Measurements from ENCODE around the gene PLAGL2. TPM values are rescaled to one million over a fixed set of nuclear protein-coding genes. Genes with fewer than 3 reads are reported as not detected.

Gene PLAGL2
- total and polyA plus RNA-seq, 2 of the 8 experiments (the other 6 are each of a cell fraction or from before 2014, with no cell fraction given) = 20.6 to 25.4 TPM

DNA sequence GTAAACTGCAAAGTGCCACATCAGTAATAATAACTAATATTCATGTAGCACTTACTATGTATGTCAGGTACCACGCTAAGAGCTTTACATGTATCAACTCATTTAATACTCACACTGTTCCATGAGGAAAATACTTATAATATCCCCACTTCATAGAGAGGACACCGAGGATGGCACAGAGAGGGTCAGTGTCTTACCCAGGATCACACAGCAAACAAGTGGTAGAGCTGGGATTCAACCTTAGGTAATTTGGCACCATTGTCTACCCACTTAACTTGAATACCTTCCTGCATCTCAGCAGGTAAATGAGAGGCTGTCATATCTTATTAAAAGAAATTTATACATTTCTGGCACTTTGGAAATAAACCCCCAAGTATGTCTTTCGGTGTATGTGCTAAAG is 8.2 kb upstream of the PLAGL2 start (continued):
- TF ChIP-seq RAD21 (IDR thresholded peaks at IDR 0.05 in 1 of 2, conservative IDR thresholded peaks at IDR 0.05 in 1 of 2; ENCODE audit: low read depth in 2 of 2, low read length in 2 of 2) = no peak
- TF ChIP-seq SUZ12 (IDR thresholded peaks at IDR 0.05; ENCODE audit: low read length) = no peak
- TF ChIP-seq RXRA (IDR thresholded peaks at IDR 0.05; ENCODE audit: insufficient read depth, low read depth, low read length) = no peak
- no peak for TF ChIP-seq SP1 (IDR thresholded peaks at IDR 0.05; ENCODE audit: low read depth, low read length)
- no peak for TF ChIP-seq POLR2A (IDR thresholded peaks at IDR 0.05; ENCODE audit: control extremely low read depth in 1 of 2, low read depth in 2 of 2, low read length in 2 of 2)
- no peak for TF ChIP-seq MAFK (IDR thresholded peaks at IDR 0.05; ENCODE audit: low read depth, low read length)
- no peak for TF ChIP-seq GABPA (IDR thresholded peaks at IDR 0.05; ENCODE audit: borderline replicate concordance, insufficient read depth, low read length)
- no peak for TF ChIP-seq SP2 (IDR thresholded peaks at IDR 0.05; ENCODE audit: low read length)
- TF ChIP-seq CHD1 (IDR thresholded peaks at IDR 0.05; ENCODE audit: low read depth, low read length) = no peak

Measured in H1 (cell line).